ENCODE results near the gene SLC37A1. TPM values are rescaled to one million over a fixed set of nuclear protein-coding genes. Genes with fewer than 3 reads are reported as not detected.

The SLC37A1 gene
- total and polyA plus RNA-seq, 9 of the 15 experiments (the other 6 are each of a cell fraction or from before 2014, with no cell fraction given): 0.06 to 3.4 (median 0.40) TPM

- H3K9ac ChIP-seq (ENCODE audit: insufficient read depth in 1 of 2, low read depth in 2 of 2, low read length in 2 of 2): no peak overlapping the region
These were observed 16.5 kb downstream of the SLC37A1 start for GRCh38 chr21:42530167-42530518.

More at GRCh38 chr21:42530167-42530518, 16.5 kb downstream of the SLC37A1 start:
- no peaks in the 10 kb centered on the region for H3K9me3 ChIP-seq (replicated peaks; ENCODE audit: control insufficient read depth, insufficient read depth, low read depth, low read length)
- in situ Hi-C loops (cut with MboI) (no loop called here), intact Hi-C loops (cut with micrococcal nuclease) (loop anchor here (10.0 kb wide), 2 partner anchors 165 to 375 kb away; partner anchors contain the start of gene TFF1)
- H4K20me1 ChIP-seq (replicated peaks; ENCODE audit: control insufficient read depth, insufficient read depth, low read length): peaks cover 11% of the 10 kb centered on the region
- H3K79me2 ChIP-seq (ENCODE audit: control insufficient read depth, insufficient read depth, low read length): no peaks in the 10 kb centered on the region
- ChIA-PET CTCF (ENCODE audit: low intra/inter-chr PET ratio) (no interaction called here), POLR2A (no interaction called here)
- TF ChIP-seq EWSR1 (IDR thresholded peaks at IDR 0.05; ENCODE audit: borderline replicate concordance, low read depth, partially characterized antibody) (no peak), HOMEZ (CRISPR knock-in tag; IDR thresholded peaks at IDR 0.05) (no peak), ZNF184 (CRISPR knock-in tag; IDR thresholded peaks at IDR 0.05) (no peak), ZNF583 (CRISPR knock-in tag; IDR thresholded peaks at IDR 0.05) (no peak), CEBPB (tag; IDR thresholded peaks at IDR 0.05) (no peak), CCAR2 (IDR thresholded peaks at IDR 0.05; ENCODE audit: low read depth, low read length) (no peak), JUND (IDR thresholded peaks at IDR 0.05; ENCODE audit: borderline replicate concordance, low read depth, low read length) (no peak), JUND (tag; IDR thresholded peaks at IDR 0.05; ENCODE audit: borderline replicate concordance, low read depth, low read length) (0 out of 3 replicates have a peak, but pooled peaks have one; percentile 33), EGR1 (conservative IDR thresholded peaks at IDR 0.05) (no peak), E2F8 (IDR thresholded peaks at IDR 0.05; ENCODE audit: low read depth, partially characterized antibody) (no peak)
- ATAC-seq (no peak), FAIRE-seq (no peak), DNase-seq (ENCODE audit: extremely low read depth in 1 of 4, low spot score in 3 of 4) (no peak)
- H3K27ac ChIP-seq (ENCODE audit: extremely low read depth, low read depth, low read length): no peak overlapping the region
- 4% methylated on average over 5 of the region's 5 CpGs for WGBS (ENCODE audit: insufficient coverage, low coverage, missing lambda C conversion rate)
- H3K36me3 ChIP-seq (ENCODE audit: control insufficient read depth, insufficient read depth, low read length): no peaks in the 10 kb centered on the region
- no peak overlapping the region for H2AFZ ChIP-seq (ENCODE audit: low read depth, low read length)
- H3K4me1 ChIP-seq (replicated peaks in 1 of 2; ENCODE audit: control insufficient read depth in 2 of 2, insufficient read depth in 2 of 2, low read length in 2 of 2): peaks cover 0 to 8% of the 10 kb centered on the region in 2 experiments; a peak in 3 of 5 replicates
- BruUV-seq (replicated peaks): no TSS peak
- H3K4me2 ChIP-seq (ENCODE audit: insufficient read depth, low read length): no peak overlapping the region
- H3K9me1 ChIP-seq (ENCODE audit: control insufficient read depth, insufficient read depth, low read length): no peaks in the 10 kb centered on the region
- peaks cover 60 to 80% of the 10 kb centered on the region in 2 experiments for H3K27me3 ChIP-seq (ENCODE audit: control insufficient read depth in 2 of 2, insufficient read depth in 2 of 2, low read length in 2 of 2)
- no peak overlapping the region for H3K4me3 ChIP-seq

Data from K562 (cell line).